Measurements from ENCODE around the gene SNAP29. TPM values are rescaled to one million over a fixed set of nuclear protein-coding genes. Genes with fewer than 3 reads are reported as not detected.

The SNAP29 gene
- total RNA-seq, 4 donors from 2014 or later, result 19.1 to 29.8 (median 22.8) TPM

DNA sequence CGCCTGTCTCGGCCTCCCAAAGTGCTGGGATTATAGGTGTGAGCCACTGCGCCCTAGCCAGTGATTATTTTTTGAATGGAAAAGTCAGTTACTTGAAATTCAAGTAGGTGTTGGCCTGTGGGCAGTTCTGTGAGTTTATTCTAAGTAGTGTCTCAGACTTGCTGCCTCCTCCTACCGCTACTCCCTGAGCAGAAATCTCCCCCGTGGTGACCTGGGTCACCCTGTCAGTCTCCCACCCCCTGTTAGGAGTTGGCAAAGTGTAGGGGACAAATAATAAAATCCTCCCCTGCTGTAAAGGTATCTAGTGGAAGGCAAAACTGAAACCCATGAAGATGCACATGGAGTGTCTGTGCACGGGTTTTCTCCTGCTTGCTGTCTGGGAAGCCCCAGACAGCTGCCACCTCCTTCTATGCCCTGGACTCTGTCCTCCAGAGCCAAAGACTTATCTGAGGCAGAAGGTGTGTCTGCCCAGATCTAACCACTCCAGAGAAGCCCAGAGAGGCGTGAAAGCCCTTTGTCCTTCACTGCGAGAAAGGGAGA lies 26.3 kb downstream of the SNAP29 start:
- no peaks in the 10 kb centered on the region for H3K9me3 ChIP-seq
- no peak overlapping the region for H3K4me3 ChIP-seq
- WGBS, result 78% methylated on average over 8 of the region's 8 CpGs
- peaks cover 83% of the 10 kb centered on the region for H3K36me3 ChIP-seq
- peaks cover 5% of the 10 kb centered on the region for H3K4me1 ChIP-seq
- TF ChIP-seq, protein P1, sequence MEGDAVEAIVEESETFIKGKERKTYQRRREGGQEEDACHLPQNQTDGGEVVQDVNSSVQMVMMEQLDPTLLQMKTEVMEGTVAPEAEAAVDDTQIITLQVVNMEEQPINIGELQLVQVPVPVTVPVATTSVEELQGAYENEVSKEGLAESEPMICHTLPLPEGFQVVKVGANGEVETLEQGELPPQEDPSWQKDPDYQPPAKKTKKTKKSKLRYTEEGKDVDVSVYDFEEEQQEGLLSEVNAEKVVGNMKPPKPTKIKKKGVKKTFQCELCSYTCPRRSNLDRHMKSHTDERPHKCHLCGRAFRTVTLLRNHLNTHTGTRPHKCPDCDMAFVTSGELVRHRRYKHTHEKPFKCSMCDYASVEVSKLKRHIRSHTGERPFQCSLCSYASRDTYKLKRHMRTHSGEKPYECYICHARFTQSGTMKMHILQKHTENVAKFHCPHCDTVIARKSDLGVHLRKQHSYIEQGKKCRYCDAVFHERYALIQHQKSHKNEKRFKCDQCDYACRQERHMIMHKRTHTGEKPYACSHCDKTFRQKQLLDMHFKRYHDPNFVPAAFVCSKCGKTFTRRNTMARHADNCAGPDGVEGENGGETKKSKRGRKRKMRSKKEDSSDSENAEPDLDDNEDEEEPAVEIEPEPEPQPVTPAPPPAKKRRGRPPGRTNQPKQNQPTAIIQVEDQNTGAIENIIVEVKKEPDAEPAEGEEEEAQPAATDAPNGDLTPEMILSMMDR (IDR thresholded peaks at IDR 0.05), result no peak
- TF ChIP-seq EP300 (IDR thresholded peaks at IDR 0.05) (no peak), POLR2AphosphoS5 (IDR thresholded peaks at IDR 0.05) (no peak), POLR2A (IDR thresholded peaks at IDR 0.05) (no peak)
- no peak overlapping the region for H3K27ac ChIP-seq
- DNase-seq (ENCODE audit: low spot score in 2 of 2), result no peak
- H3K27me3 ChIP-seq, result no peaks in the 10 kb centered on the region

DNA sequence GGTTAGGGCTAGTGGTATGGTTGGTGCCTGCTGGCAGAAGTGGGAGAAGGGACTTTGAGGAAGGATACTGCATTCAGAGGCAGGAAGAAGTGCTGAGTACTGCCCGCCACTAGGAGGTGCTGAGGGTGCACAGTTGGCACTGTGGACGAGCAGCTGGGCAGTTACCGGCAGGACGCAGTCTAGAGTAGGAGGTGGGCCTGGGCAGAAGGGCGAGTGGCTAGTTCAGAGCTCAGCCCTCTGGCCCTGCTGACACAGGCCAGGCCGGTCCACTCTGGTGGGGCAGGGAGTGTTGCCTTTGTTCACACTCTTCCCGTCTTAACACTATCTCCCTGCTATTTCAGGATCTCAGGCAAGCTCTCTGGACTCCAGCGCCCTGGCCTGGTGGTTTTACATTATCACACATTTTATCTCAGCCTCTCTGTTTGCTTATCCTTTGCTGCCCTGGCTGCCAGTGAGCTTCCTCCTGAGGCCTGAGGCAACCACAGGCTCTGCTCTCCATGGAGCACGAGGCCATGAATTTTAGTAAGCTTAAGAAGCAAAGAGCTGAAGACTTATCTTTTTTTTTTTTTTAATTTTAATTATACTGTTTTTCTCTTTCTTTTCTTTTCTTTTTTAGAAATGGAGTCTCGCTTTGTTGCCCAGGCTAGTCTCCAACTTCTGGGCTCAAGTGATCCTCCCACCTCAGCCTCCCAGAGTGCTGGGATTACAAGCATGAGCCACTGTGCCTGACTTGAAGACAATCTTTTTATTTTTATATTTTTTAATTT lies 26.9 kb downstream of the SNAP29 start:
- no peaks in the 10 kb centered on the region for H3K27me3 ChIP-seq
- no peak for TF ChIP-seq EP300 (IDR thresholded peaks at IDR 0.05)
- TF ChIP-seq, protein P1 (IDR thresholded peaks at IDR 0.05), result peak; percentile 37 to 78
- WGBS, result 43% methylated on average over 10 of the region's 10 CpGs
- DNase-seq (ENCODE audit: low spot score in 2 of 2), result peak; percentile 78 to 87
- peaks cover 80% of the 10 kb centered on the region for H3K36me3 ChIP-seq
- H3K4me3 ChIP-seq, result no peak overlapping the region
- no peak overlapping the region for H3K27ac ChIP-seq
- peaks cover 5% of the 10 kb centered on the region for H3K4me1 ChIP-seq
- no peaks in the 10 kb centered on the region for H3K9me3 ChIP-seq

DNA sequence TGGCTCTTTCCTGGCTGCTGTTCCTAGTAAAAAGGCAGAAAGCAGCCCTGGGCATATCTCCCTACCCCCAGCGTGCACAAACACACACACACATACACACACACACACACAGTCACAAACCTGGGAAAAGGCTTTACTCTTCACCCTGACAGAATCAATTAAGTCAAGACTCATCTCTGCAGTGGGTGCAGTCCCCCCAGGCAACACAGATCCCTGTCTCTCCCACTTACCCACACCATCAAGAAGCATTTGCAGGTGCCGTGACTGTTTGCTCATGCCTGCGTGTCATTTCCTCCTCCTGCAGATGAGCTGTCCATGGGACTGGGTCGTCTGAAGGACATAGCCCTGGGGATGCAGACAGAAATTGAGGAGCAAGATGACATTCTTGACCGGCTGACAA lies 28.6 kb downstream of the SNAP29 start:
- DNase-seq (ENCODE audit: low spot score in 2 of 2), result no peak
- Histone ChIP-seq H3K27me3 (no peaks in the 10 kb centered on the region), H3K4me1 (peaks cover 5% of the 10 kb centered on the region), H3K36me3 (peaks cover 64% of the 10 kb centered on the region), H3K9me3 (no peaks in the 10 kb centered on the region), H3K4me3 (no peak overlapping the region), H3K27ac (no peak overlapping the region)
- WGBS, result 77% methylated on average over 5 of the region's 5 CpGs
- TF ChIP-seq POLR2A (IDR thresholded peaks at IDR 0.05) (no peak), POLR2AphosphoS5 (IDR thresholded peaks at IDR 0.05) (no peak), EP300 (IDR thresholded peaks at IDR 0.05) (no peak)
- TF ChIP-seq, protein P1 (IDR thresholded peaks at IDR 0.05), result no peak

DNA sequence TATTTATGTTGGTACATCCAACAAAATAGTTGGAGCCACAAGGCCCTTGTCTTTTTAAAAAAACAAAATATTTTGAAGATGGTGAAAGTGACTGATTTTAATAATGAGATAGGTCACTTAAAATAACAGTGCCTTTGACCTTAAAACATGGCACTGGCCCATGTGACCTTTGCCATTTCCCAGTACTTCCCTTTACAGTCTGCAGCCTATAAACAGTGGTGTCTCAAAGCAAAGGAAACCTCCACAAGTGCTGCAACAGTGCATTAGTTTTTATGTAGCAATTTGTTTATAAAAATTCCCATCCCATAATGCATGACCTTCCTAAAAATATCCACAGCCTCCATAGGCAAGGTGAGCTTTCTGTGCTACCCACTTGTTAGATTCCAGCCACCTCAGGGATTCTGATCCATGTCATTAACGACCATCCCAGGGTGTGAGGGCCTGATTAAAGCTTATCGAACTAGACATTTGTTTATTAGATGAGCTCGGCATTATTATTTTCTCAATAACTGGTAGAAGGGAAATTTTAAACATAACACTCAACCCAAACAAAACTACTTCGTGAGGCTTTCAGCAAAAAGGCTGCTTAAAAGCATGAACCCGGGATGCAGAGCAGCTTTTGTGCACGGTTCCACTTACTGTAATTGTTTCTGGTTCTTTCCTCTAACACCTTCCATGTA lies 30.4 kb downstream of the SNAP29 start:
- no peak for DNase-seq (ENCODE audit: low spot score in 2 of 2)
- Histone ChIP-seq H3K36me3 (peaks cover 49% of the 10 kb centered on the region), H3K27me3 (no peaks in the 10 kb centered on the region), H3K4me1 (peaks cover 5% of the 10 kb centered on the region), H3K4me3 (no peak overlapping the region), H3K9me3 (no peaks in the 10 kb centered on the region), H3K27ac (no peak overlapping the region)
- 89% methylated on average over 6 of the region's 6 CpGs for WGBS
- TF ChIP-seq EP300 (IDR thresholded peaks at IDR 0.05) (no peak), POLR2AphosphoS5 (IDR thresholded peaks at IDR 0.05) (no peak), POLR2A (IDR thresholded peaks at IDR 0.05) (no peak)
- TF ChIP-seq, protein P1 (IDR thresholded peaks at IDR 0.05), result no peak

DNA sequence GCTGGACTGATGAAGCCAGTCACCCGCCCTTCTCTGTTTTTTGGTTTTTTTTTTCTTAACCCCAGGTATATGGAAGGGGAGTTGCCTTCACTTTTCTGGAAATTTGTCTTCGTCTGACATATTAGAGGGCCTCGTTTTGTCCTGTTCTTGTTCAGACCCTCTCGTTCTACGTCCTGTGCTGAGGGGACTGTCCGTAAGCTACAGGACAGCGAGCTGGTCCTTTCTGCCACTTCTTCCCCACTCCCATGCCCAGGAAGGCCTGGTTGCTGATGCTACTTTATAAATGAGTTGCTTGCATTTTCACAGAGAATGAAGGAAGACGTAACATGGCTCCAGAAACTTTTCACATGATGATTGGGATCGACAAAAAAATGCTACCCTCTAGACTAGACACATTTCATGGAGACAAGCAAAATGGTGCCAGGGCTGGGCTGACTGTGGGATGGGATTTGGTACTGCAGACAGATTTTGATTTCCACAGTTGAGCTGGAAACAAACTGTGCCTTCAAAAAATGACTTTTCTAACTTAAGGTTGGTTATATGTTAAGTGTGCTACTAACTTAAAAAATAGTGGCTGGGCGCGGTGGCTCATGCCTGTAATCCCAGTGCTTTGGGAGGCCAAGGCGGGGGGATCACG lies 31.2 kb downstream of the SNAP29 start:
- Histone ChIP-seq H3K4me3 (no peak overlapping the region), H3K9me3 (no peaks in the 10 kb centered on the region), H3K4me1 (peaks cover 5% of the 10 kb centered on the region), H3K27me3 (no peaks in the 10 kb centered on the region), H3K36me3 (peaks cover 40% of the 10 kb centered on the region), H3K27ac (no peak overlapping the region)
- WGBS, result 87% methylated on average over 13 of the region's 13 CpGs
- no peak for DNase-seq (ENCODE audit: low spot score in 2 of 2)
- TF ChIP-seq POLR2AphosphoS5 (IDR thresholded peaks at IDR 0.05), result no peak
- TF ChIP-seq EP300 (IDR thresholded peaks at IDR 0.05), result no peak
- no peak for TF ChIP-seq POLR2A (IDR thresholded peaks at IDR 0.05)
- TF ChIP-seq, protein P1 (IDR thresholded peaks at IDR 0.05), result no peak

All from suprapubic skin (tissue), 4 donors.